ENCODE measurements around the gene DOCK2.

DOCK2 gene

GRCh38 chr5:169706071-169706470, 69.0 kb downstream of the DOCK2 start:
- H3K36me3 ChIP-seq (ENCODE audit: low read length) = peaks cover 14% of the 10 kb centered on the region; the same call in 1 of the 2 replicates
- H3K9ac ChIP-seq (ENCODE audit: low read length) = no peak overlapping the region
- H2AFZ ChIP-seq (ENCODE audit: low read depth, low read length, severe bottlenecking) = no peak overlapping the region
- no peaks in the 10 kb centered on the region for H4K20me1 ChIP-seq (ENCODE audit: low read depth, low read length)
- H3K79me2 ChIP-seq (ENCODE audit: insufficient read depth, low read length) = no peaks in the 10 kb centered on the region
- no peaks in the 10 kb centered on the region for H3K9me3 ChIP-seq (ENCODE audit: insufficient read depth, low read length)
- no peak overlapping the region for H3K4me3 ChIP-seq (ENCODE audit: insufficient read depth, low read length, poor library complexity, severe bottlenecking)
- H3K9me2 ChIP-seq (replicated peaks; ENCODE audit: insufficient read depth, low read length) = no peaks in the 10 kb centered on the region
- H3F3A ChIP-seq (ENCODE audit: insufficient read depth) = no peaks in the 10 kb centered on the region
- no peaks in the 10 kb centered on the region for H3K27me3 ChIP-seq (ENCODE audit: low read length)
- H3K4me2 ChIP-seq (ENCODE audit: low read depth, low read length, poor library complexity, severe bottlenecking) = no peak overlapping the region
- TF ChIP-seq, protein P1, sequence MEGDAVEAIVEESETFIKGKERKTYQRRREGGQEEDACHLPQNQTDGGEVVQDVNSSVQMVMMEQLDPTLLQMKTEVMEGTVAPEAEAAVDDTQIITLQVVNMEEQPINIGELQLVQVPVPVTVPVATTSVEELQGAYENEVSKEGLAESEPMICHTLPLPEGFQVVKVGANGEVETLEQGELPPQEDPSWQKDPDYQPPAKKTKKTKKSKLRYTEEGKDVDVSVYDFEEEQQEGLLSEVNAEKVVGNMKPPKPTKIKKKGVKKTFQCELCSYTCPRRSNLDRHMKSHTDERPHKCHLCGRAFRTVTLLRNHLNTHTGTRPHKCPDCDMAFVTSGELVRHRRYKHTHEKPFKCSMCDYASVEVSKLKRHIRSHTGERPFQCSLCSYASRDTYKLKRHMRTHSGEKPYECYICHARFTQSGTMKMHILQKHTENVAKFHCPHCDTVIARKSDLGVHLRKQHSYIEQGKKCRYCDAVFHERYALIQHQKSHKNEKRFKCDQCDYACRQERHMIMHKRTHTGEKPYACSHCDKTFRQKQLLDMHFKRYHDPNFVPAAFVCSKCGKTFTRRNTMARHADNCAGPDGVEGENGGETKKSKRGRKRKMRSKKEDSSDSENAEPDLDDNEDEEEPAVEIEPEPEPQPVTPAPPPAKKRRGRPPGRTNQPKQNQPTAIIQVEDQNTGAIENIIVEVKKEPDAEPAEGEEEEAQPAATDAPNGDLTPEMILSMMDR (IDR thresholded peaks at IDR 0.05; ENCODE audit: insufficient read depth, low read length, poor library complexity, severe bottlenecking) = no peak
- TF ChIP-seq EZH2phosphoT487 (conservative IDR thresholded peaks at IDR 0.05; ENCODE audit: low read length) = no peak
- H3K27ac ChIP-seq (ENCODE audit: low read depth, low read length) = peak overlapping the region; percentile 48; the same call in 1 of the 2 replicates

DNA sequence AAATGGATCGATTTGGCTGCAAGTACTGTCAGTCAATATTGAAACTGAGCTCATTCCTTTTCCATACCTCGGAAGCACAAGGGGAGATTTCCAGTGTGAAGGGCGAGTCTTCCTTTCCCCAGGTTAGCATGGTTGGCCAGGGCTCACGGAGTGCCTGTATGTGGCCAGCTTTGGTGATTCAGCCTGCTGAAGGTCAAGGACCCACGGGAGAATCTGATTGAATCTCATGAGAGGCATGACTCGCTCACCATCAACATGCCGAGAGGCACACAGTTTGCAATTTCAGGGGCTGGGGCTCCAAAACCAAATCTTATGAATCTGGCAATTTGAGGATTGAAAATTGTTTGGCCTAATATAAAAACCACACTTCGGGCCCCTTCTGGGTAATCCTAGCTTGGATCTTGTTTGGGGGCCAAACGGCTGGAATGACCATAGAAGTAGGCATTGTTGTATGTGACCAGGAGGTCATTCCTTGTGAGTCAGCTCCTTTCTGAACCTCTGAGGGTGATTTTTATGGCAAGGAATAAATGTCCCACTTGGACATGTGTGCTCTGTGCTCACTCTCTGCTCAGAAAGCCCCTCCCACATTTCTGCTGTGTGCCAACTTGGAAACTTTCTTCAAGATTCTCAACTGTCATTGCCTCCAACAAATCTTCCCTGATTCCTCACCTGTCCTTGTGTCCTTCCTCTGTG, 69.8 kb downstream of the DOCK2 start:
- no peaks in the 10 kb centered on the region for H3K9me2 ChIP-seq (replicated peaks; ENCODE audit: insufficient read depth, low read length)
- no peak overlapping the region for H3K9ac ChIP-seq (ENCODE audit: low read length)
- H3F3A ChIP-seq (ENCODE audit: insufficient read depth) = no peaks in the 10 kb centered on the region
- H3K27me3 ChIP-seq (ENCODE audit: low read length) = no peaks in the 10 kb centered on the region
- TF ChIP-seq, protein P1 (IDR thresholded peaks at IDR 0.05; ENCODE audit: insufficient read depth, low read length, poor library complexity, severe bottlenecking) = no peak
- H4K20me1 ChIP-seq (ENCODE audit: low read depth, low read length) = no peaks in the 10 kb centered on the region
- H3K27ac ChIP-seq (ENCODE audit: low read depth, low read length) = no peak overlapping the region
- H3K79me2 ChIP-seq (ENCODE audit: insufficient read depth, low read length) = no peaks in the 10 kb centered on the region
- H3K9me3 ChIP-seq (ENCODE audit: insufficient read depth, low read length) = no peaks in the 10 kb centered on the region
- no peak overlapping the region for H3K4me3 ChIP-seq (ENCODE audit: insufficient read depth, low read length, poor library complexity, severe bottlenecking)
- H3K4me2 ChIP-seq (ENCODE audit: low read depth, low read length, poor library complexity, severe bottlenecking) = no peak overlapping the region
- no peak overlapping the region for H2AFZ ChIP-seq (ENCODE audit: low read depth, low read length, severe bottlenecking)
- H3K36me3 ChIP-seq (ENCODE audit: low read length) = peaks cover 18% of the 10 kb centered on the region; the same call in 1 of the 2 replicates

- Histone ChIP-seq H3K36me3 (ENCODE audit: low read length) (peaks cover 18% of the 10 kb centered on the region; the same call in 1 of the 2 replicates), H3K27ac (ENCODE audit: low read depth, low read length) (no peak overlapping the region), H3K9ac (ENCODE audit: low read length) (no peak overlapping the region), H3K9me2 (replicated peaks; ENCODE audit: insufficient read depth, low read length) (no peaks in the 10 kb centered on the region), H3K4me2 (ENCODE audit: low read depth, low read length, poor library complexity, severe bottlenecking) (no peak overlapping the region), H3F3A (ENCODE audit: insufficient read depth) (no peaks in the 10 kb centered on the region), H3K79me2 (ENCODE audit: insufficient read depth, low read length) (no peaks in the 10 kb centered on the region), H2AFZ (ENCODE audit: low read depth, low read length, severe bottlenecking) (no peak overlapping the region), H3K9me3 (ENCODE audit: insufficient read depth, low read length) (no peaks in the 10 kb centered on the region), H3K4me3 (ENCODE audit: insufficient read depth, low read length, poor library complexity, severe bottlenecking) (no peak overlapping the region), H3K27me3 (ENCODE audit: low read length) (no peaks in the 10 kb centered on the region), H4K20me1 (ENCODE audit: low read depth, low read length) (no peaks in the 10 kb centered on the region)
- TF ChIP-seq, protein P1 (IDR thresholded peaks at IDR 0.05; ENCODE audit: insufficient read depth, low read length, poor library complexity, severe bottlenecking) = no peak
- no peak for TF ChIP-seq EZH2phosphoT487 (conservative IDR thresholded peaks at IDR 0.05; ENCODE audit: low read length)
These were observed 70.6 kb downstream of the DOCK2 start for GRCh38 chr5:169707686-169708085.
